ENCODE data around the gene CACHD1. TPM values are rescaled to one million over a fixed set of nuclear protein-coding genes. Genes with fewer than 3 reads are reported as not detected.

Gene CACHD1
- total RNA-seq, 4 donors from 2014 or later: 6.9 to 14.7 (median 11.6) TPM

DNA sequence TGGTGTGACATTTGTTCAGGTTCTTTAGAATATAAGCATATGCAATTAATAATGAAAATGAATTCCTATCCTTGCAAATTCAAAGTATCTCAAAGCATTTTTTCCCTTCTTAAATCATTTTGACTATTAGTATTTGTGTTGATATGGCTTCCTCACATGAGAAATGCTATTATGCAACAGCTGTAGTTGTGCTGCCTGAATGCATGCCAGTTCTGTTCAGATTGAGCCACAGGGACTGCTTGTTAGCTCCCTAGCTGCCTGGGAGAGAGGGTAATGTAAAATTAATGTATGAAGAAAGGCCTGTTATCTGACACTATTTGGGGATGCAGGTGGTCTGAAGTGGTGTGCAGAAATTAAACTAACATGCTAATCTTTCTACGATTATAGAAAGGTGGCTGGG lies 45.5 kb downstream of the CACHD1 start:
- Histone ChIP-seq H3K27ac (no peak overlapping the region), H3K4me1 (peaks cover 73% of the 10 kb centered on the region), H3K27me3 (no peaks in the 10 kb centered on the region), H3K4me3 (no peak overlapping the region), H3K9me3 (no peaks in the 10 kb centered on the region), H3K36me3 (no peaks in the 10 kb centered on the region)
- peak in 1 of 2 donors; percentile 74 for DNase-seq (ENCODE audit: low spot score in 2 of 2)
- WGBS: 16% methylated on average over 1 of the region's 1 CpG
- TF ChIP-seq EP300 (IDR thresholded peaks at IDR 0.05): no peak
- TF ChIP-seq, protein P1, sequence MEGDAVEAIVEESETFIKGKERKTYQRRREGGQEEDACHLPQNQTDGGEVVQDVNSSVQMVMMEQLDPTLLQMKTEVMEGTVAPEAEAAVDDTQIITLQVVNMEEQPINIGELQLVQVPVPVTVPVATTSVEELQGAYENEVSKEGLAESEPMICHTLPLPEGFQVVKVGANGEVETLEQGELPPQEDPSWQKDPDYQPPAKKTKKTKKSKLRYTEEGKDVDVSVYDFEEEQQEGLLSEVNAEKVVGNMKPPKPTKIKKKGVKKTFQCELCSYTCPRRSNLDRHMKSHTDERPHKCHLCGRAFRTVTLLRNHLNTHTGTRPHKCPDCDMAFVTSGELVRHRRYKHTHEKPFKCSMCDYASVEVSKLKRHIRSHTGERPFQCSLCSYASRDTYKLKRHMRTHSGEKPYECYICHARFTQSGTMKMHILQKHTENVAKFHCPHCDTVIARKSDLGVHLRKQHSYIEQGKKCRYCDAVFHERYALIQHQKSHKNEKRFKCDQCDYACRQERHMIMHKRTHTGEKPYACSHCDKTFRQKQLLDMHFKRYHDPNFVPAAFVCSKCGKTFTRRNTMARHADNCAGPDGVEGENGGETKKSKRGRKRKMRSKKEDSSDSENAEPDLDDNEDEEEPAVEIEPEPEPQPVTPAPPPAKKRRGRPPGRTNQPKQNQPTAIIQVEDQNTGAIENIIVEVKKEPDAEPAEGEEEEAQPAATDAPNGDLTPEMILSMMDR (IDR thresholded peaks at IDR 0.05): no peak
- no peak for TF ChIP-seq POLR2AphosphoS5 (IDR thresholded peaks at IDR 0.05)
- TF ChIP-seq POLR2A (IDR thresholded peaks at IDR 0.05): no peak

DNA sequence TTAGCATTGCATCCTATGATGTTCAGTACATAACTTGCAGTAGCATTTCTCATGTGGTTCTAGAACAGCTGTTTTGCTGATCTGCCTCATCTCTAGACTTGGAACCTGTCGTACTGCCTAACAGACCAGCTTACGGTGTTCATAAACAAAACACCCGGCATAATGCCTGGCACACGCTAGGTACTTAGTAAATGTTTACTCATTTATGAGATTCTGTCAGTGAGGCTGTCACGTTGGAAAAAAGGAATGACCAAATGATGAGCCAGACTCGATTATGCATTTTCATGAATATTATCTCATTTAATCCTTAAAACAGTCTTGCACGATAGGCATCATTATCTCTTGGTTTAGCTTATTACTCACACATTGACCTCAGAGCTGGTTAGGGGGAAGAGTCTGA lies 46.4 kb downstream of the CACHD1 start:
- Histone ChIP-seq H3K4me1 (peaks cover 73% of the 10 kb centered on the region), H3K4me3 (no peak overlapping the region), H3K36me3 (no peaks in the 10 kb centered on the region), H3K27ac (no peak overlapping the region), H3K27me3 (no peaks in the 10 kb centered on the region), H3K9me3 (no peaks in the 10 kb centered on the region)
- DNase-seq (ENCODE audit: low spot score in 2 of 2): no peak
- TF ChIP-seq POLR2A (IDR thresholded peaks at IDR 0.05): no peak
- no peak for TF ChIP-seq POLR2AphosphoS5 (IDR thresholded peaks at IDR 0.05)
- TF ChIP-seq, protein P1 (IDR thresholded peaks at IDR 0.05): no peak
- TF ChIP-seq EP300 (IDR thresholded peaks at IDR 0.05): no peak
- 42% methylated on average over 7 of the region's 7 CpGs for WGBS

DNA sequence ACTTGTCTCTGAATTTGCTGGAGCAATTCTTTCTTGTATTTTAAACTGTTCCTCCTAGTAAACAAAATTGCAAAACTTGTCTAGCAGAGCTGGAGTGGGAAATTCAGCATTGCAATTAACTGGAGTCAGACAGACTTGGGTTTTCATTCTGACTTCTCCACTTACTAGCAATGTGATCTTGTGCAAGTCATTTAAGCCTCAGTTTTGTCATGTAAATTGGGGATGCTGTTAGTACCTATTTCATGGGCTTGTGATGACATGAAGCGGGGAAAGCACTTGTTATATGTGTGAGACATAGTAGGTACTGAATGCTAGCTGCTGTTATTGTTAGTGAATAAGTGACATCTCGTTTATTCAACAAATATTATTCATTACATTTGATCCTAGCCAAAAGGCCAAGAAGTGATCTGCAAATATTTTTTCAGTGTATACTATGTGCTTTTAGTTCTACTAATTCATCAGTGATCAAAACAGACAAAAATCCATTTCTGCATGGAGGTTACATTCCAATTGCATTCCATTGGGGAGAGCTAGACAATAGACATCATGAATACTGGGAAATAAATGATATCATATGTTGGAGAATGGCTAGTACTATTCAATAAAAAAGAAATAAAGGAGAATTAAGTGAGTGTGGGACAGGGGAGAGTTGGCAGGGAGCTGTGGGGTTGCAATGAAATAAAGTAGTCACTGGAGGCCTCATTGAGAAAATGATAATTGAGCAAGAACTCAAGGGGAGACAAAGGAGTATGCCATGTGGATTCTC lies 47.1 kb downstream of the CACHD1 start:
- WGBS: 71% methylated on average over 2 of the region's 2 CpGs
- no peak for DNase-seq (ENCODE audit: low spot score in 2 of 2)
- peaks cover 73% of the 10 kb centered on the region for H3K4me1 ChIP-seq
- H3K4me3 ChIP-seq: no peak overlapping the region
- no peaks in the 10 kb centered on the region for H3K9me3 ChIP-seq
- H3K36me3 ChIP-seq: no peaks in the 10 kb centered on the region
- no peak for TF ChIP-seq EP300 (IDR thresholded peaks at IDR 0.05)
- no peak for TF ChIP-seq POLR2AphosphoS5 (IDR thresholded peaks at IDR 0.05)
- no peak overlapping the region for H3K27ac ChIP-seq
- no peaks in the 10 kb centered on the region for H3K27me3 ChIP-seq

DNA sequence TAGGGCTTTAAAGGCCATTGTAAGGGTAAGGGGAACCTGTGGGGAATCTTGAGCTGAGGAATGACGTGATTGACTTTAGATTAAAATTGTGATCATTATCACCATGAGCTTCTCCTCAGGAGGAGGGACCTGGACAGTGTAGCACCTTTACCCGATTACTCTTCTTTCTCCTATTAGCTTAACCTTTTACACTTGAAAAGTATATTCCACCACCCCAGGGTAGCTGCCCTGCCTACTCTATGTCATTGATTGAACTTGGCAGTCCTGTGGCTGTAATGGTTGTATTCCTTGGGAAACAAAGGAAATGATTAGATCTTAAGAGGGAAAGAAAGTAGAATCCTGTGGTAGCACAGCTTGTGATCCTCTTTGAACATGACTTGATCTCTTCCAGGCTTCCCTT lies 47.7 kb downstream of the CACHD1 start:
- H3K27me3 ChIP-seq: no peaks in the 10 kb centered on the region
- no peak overlapping the region for H3K27ac ChIP-seq
- no peaks in the 10 kb centered on the region for H3K36me3 ChIP-seq
- peaks cover 70% of the 10 kb centered on the region for H3K4me1 ChIP-seq
- H3K9me3 ChIP-seq: no peaks in the 10 kb centered on the region
- 92% methylated on average over 2 of the region's 2 CpGs for WGBS
- DNase-seq (ENCODE audit: low spot score in 2 of 2): no peak
- no peak overlapping the region for H3K4me3 ChIP-seq
- TF ChIP-seq EP300 (IDR thresholded peaks at IDR 0.05): no peak
- TF ChIP-seq POLR2A (IDR thresholded peaks at IDR 0.05): no peak
- no peak for TF ChIP-seq POLR2AphosphoS5 (IDR thresholded peaks at IDR 0.05)
- TF ChIP-seq, protein P1 (IDR thresholded peaks at IDR 0.05): no peak

DNA sequence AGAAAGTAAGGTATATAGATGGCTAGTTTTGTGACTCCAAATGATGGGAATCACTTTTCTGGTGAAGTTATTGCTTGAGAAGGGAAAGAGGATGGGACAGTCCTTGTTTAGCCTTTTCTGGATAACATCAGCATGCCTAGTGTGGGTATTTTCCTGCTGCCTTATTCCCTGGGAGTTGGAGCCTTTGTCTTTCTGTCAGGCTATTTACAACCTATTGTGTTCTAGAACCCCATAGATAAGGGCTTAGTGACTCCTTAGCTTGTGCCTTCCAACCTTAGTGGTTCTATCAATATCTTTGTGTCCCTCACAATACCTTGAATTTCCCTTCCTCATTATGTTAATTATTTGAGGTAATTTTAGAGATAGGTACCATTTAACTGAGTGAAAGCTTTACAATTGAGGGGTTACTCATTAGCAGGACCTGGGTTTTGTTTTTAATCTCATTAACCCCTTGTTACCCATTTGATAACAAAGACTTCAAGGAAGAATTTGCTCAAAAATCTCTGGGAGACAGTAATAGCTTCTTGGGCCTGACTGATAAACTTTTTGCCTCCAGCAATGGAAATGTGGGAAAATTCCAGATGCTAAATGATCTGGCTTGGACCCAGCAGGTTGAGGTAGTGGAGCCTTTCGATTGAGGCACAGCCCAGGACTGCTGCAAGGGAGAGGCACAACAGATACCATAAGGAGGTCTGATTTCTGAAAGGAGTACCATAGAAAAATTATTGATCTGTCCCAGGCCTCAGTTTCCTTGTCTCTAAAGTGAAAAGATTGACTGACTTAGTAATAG lies 49.0 kb downstream of the CACHD1 start:
- H3K27me3 ChIP-seq: no peaks in the 10 kb centered on the region
- H3K27ac ChIP-seq: no peak overlapping the region

More for the DNA sequence above, 49.0 kb downstream of the CACHD1 start:
- Histone ChIP-seq H3K4me1 (peaks cover 60% of the 10 kb centered on the region), H3K9me3 (no peaks in the 10 kb centered on the region), H3K4me3 (no peak overlapping the region), H3K36me3 (no peaks in the 10 kb centered on the region)
- DNase-seq (ENCODE audit: low spot score in 2 of 2): no peak
- TF ChIP-seq POLR2A (IDR thresholded peaks at IDR 0.05): no peak
- TF ChIP-seq EP300 (IDR thresholded peaks at IDR 0.05): no peak
- TF ChIP-seq, protein P1 (IDR thresholded peaks at IDR 0.05): no peak
- TF ChIP-seq POLR2AphosphoS5 (IDR thresholded peaks at IDR 0.05): no peak
- WGBS: 52% methylated on average over 1 of the region's 1 CpG
